ENCODE measurements around the gene OR11H1.
"Not testable (repeated sequence)": the region's sequence is repeated elsewhere in the genome, so short reads cannot be mapped to it uniquely, and the experiment has no call there.

The OR11H1 gene

GRCh38 chr22:15527892-15528291, at the start of gene OR11H1:
Gene OR11H1 (plus strand): TSS chr22:15528192. CDS start chr22:15528192, 0 bp downstream.
- DNase-seq (ENCODE audit: low spot score) = not testable (repeated sequence)

DNA sequence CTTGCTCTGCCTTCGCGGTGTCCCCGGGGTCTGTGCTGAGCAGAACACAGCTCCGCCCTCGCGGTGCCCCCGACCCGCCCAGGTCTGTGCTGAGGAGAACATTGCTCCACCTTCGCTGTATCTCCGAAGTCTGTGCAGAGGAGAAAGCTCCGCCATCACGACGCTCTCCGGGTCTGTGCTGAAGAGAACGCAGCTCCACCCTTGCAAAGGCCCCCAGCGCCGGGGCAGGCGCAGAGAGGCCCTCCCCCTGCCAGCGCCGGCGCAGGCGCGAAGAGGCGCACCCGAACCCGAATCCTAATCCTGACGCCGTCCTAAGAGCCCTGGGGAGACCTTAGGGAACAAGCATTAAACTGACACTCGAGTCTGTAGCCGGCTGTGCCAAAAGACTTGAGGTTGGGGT, 18.0 kb upstream of the OR11H1 start:
- not testable (repeated sequence) for DNase-seq (ENCODE audit: low spot score)

- not testable (repeated sequence) for DNase-seq (ENCODE audit: low spot score)
Observed at GRCh38 chr22:15515896-15516295, 12.1 kb upstream of the OR11H1 start.

DNA sequence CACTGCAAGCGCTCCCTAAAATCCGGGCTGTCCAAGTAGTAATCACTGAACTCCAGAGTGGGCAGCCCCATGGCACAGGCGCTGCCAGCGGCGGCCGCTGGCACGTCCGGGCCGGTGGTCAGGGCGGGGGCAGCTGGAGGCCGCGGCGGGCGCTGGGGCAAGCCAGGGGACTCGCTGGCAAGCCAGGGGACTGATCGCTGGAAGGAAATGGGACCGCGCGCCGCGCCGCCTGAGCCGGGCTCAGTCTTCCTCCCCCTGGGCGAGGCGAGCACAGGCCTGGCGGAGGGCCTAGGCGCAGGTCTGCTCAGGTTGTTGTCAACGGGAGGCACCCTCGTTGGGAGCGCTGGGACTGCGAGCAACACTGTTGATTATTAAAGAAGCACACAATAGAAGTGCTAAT, 25.8 kb downstream of the OR11H1 start:
- DNase-seq (ENCODE audit: low spot score) = not testable (repeated sequence)

DNA sequence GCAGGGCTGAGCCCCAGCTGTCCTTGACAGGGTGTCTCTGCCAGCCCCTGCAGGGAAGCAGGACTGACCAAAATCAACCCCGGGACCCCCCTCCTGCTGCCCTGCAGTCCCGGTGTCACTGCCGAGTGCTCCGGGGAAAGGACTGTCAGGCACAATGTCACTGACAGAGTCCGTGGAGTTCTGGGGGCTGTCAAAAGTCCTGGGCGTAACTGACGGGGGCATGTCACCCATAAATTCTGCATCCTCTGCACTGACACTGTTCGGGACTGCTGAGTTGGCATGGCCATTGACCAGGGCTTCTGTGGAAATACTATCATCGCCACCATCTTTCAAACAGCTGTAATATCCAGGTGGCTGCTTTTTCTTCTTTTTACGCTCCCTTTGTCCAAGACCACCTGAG, 35.5 kb downstream of the OR11H1 start:
- DNase-seq (ENCODE audit: low spot score) = not testable (repeated sequence)

GRCh38 chr22:15565063-15565462, 37.1 kb downstream of the OR11H1 start:
- DNase-seq (ENCODE audit: low spot score) = not testable (repeated sequence)

Data from CD4-positive, alpha-beta T cell treated with Interleukin-2 at 100 ng/mL for 4 hours (primary cell).